ENCODE measurements around the gene GRIP1. TPM values are rescaled to one million over a fixed set of nuclear protein-coding genes. Genes with fewer than 3 reads are reported as not detected.

The GRIP1 gene
- total RNA-seq, 4 donors from 2014 or later = 14.3 to 319 (median 20.6) TPM

- no peaks in the 10 kb centered on the region for H3K27me3 ChIP-seq
- H3K4me1 ChIP-seq = no peaks in the 10 kb centered on the region
- TF ChIP-seq CTCF (IDR thresholded peaks at IDR 0.05) (no peak), POLR2AphosphoS5 (IDR thresholded peaks at IDR 0.05) (no peak), EP300 (IDR thresholded peaks at IDR 0.05) (no peak), POLR2A (IDR thresholded peaks at IDR 0.05) (no peak)
- no peak overlapping the region for H3K4me3 ChIP-seq
- WGBS = 84% methylated on average over 2 of the region's 2 CpGs
- no peak for DNase-seq (ENCODE audit: low spot score in 2 of 2)
- no peaks in the 10 kb centered on the region for H3K36me3 ChIP-seq
- H3K27ac ChIP-seq = no peak overlapping the region
- no peaks in the 10 kb centered on the region for H3K9me3 ChIP-seq
These were observed 40.2 kb downstream of the GRIP1 start for GRCh38 chr12:66638666-66639065.

- 72% methylated on average over 3 of the region's 3 CpGs for WGBS
- Histone ChIP-seq H3K27ac (no peak overlapping the region), H3K27me3 (no peaks in the 10 kb centered on the region), H3K4me1 (no peaks in the 10 kb centered on the region), H3K4me3 (no peak overlapping the region), H3K36me3 (no peaks in the 10 kb centered on the region), H3K9me3 (no peaks in the 10 kb centered on the region)
- no peak for DNase-seq (ENCODE audit: low spot score in 2 of 2)
- TF ChIP-seq POLR2A (IDR thresholded peaks at IDR 0.05) = no peak
These were observed 41.1 kb downstream of the GRIP1 start for GRCh38 chr12:66637699-66638301.

- H3K4me3 ChIP-seq = no peak overlapping the region
- no peaks in the 10 kb centered on the region for H3K9me3 ChIP-seq
- no peak for TF ChIP-seq POLR2AphosphoS5 (IDR thresholded peaks at IDR 0.05)
- no peak for DNase-seq (ENCODE audit: low spot score in 2 of 2)
- H3K36me3 ChIP-seq = no peaks in the 10 kb centered on the region
- H3K4me1 ChIP-seq = no peaks in the 10 kb centered on the region
- H3K27ac ChIP-seq = no peak overlapping the region
- H3K27me3 ChIP-seq = no peaks in the 10 kb centered on the region
- WGBS = 66% methylated on average over 3 of the region's 3 CpGs
These were observed 42.1 kb downstream of the GRIP1 start for GRCh38 chr12:66636771-66637170.

- H3K4me1 ChIP-seq = no peaks in the 10 kb centered on the region
- DNase-seq (ENCODE audit: low spot score in 2 of 2) = no peak
- no peaks in the 10 kb centered on the region for H3K9me3 ChIP-seq
- H3K36me3 ChIP-seq = no peaks in the 10 kb centered on the region
- H3K27me3 ChIP-seq = no peaks in the 10 kb centered on the region
- H3K4me3 ChIP-seq = no peak overlapping the region
- 32% methylated on average over 1 of the region's 1 CpG for WGBS
- H3K27ac ChIP-seq = no peak overlapping the region
- no peak for TF ChIP-seq POLR2AphosphoS5 (IDR thresholded peaks at IDR 0.05)
- no peak for TF ChIP-seq POLR2A (IDR thresholded peaks at IDR 0.05)
- no peak for TF ChIP-seq EP300 (IDR thresholded peaks at IDR 0.05)
- no peak for TF ChIP-seq CTCF (IDR thresholded peaks at IDR 0.05)
These were observed 45.2 kb downstream of the GRIP1 start for GRCh38 chr12:66633676-66634075.

- H3K4me1 ChIP-seq = no peaks in the 10 kb centered on the region
- no peak overlapping the region for H3K27ac ChIP-seq
- no peaks in the 10 kb centered on the region for H3K36me3 ChIP-seq
- H3K4me3 ChIP-seq = no peak overlapping the region
- DNase-seq (ENCODE audit: low spot score in 2 of 2) = no peak
- H3K27me3 ChIP-seq = no peaks in the 10 kb centered on the region
- no peaks in the 10 kb centered on the region for H3K9me3 ChIP-seq
- TF ChIP-seq POLR2A (IDR thresholded peaks at IDR 0.05) = no peak
- no peak for TF ChIP-seq POLR2AphosphoS5 (IDR thresholded peaks at IDR 0.05)
- no peak for TF ChIP-seq EP300 (IDR thresholded peaks at IDR 0.05)
- TF ChIP-seq CTCF (IDR thresholded peaks at IDR 0.05) = no peak
- 58% methylated on average over 5 of the region's 5 CpGs for WGBS
These were observed 49.6 kb downstream of the GRIP1 start for GRCh38 chr12:66629138-66629870.

- no peak overlapping the region for H3K4me3 ChIP-seq
- DNase-seq (ENCODE audit: low spot score in 2 of 2) = no peak
- 78% methylated on average over 2 of the region's 2 CpGs for WGBS
- TF ChIP-seq EP300 (IDR thresholded peaks at IDR 0.05) (no peak), POLR2AphosphoS5 (IDR thresholded peaks at IDR 0.05) (no peak), POLR2A (IDR thresholded peaks at IDR 0.05) (no peak), CTCF (IDR thresholded peaks at IDR 0.05) (no peak)
- no peaks in the 10 kb centered on the region for H3K36me3 ChIP-seq
- H3K27ac ChIP-seq = no peak overlapping the region
- H3K27me3 ChIP-seq = no peaks in the 10 kb centered on the region
- H3K4me1 ChIP-seq = no peaks in the 10 kb centered on the region
- no peaks in the 10 kb centered on the region for H3K9me3 ChIP-seq
These were observed 50.9 kb downstream of the GRIP1 start for GRCh38 chr12:66627988-66628317.
